B cell (primary cell): ENCODE data around the gene RARA. TPM values are rescaled to one million over a fixed set of nuclear protein-coding genes. Genes with fewer than 3 reads are reported as not detected.

ENCODE experiments used
- ATAC-seq: fragments of 200-7000 bp; cut with Tn5 transposase; one replicate; pipeline ENCODE4 v1.10.0; 2021; ENCODE audit warnings: low read depth, mild to moderate bottlenecking, moderate number of reproducible peaks, moderate library complexity
- CTCF ChIA-PET: fragments of 350-600 bp; sonication (Branson Sonifier 250); formaldehyde crosslinking; loops from one replicate; lab custom pipeline; 2021; ENCODE audit warnings: antibody characterized with exemption, inconsistent platforms; lab: Charles Lee
- POLR2A ChIA-PET: fragments of 350-600 bp; sonication (Branson Sonifier 250); formaldehyde crosslinking; loops from one replicate; lab custom pipeline; 2021; ENCODE audit warnings: antibody characterized with exemption; lab: Charles Lee
- DNase-seq: peaks from one replicate; pipeline ENCODE4 v3.0.0; 2013
- H2AFZ ChIP-seq: 2 replicates; pipeline ENCODE4 v1.6.1; 2012; ENCODE audit warnings: mild to moderate bottlenecking, low read depth, low read length; ENCODE audit not compliant: insufficient read depth, poor library complexity, severe bottlenecking
- H3K27ac ChIP-seq, 2 donors: 1 replicate in 1 of 2; 2 replicates in 1 of 2; pipeline ENCODE4 v1.5.1; 2012 to 2013; ENCODE audit warnings: low read length in 2 of 2, mild to moderate bottlenecking in 2 of 2, moderate library complexity in 1 of 2
- H3K27me3 ChIP-seq, 4 experiments: fragments of 200-600 bp in 1 of 4; sonication (generic) in 1 of 4; replicated peaks in 1 of 4; 1 replicate in 2 of 4; 2 replicates in 2 of 4; pipeline versions ENCODE4 v1.6.1 to v1.7.0; 2013 to 2016; ENCODE audit warnings: low read length in 3 of 4, mild to moderate bottlenecking in 2 of 4, mixed read lengths in 1 of 4, moderate library complexity in 1 of 4; ENCODE audit not compliant: insufficient read depth in 4 of 4, control insufficient read depth in 3 of 4; ENCODE audit errors: control extremely low read depth in 1 of 4
- H3K36me3 ChIP-seq, 2 experiments: replicated peaks in 1 of 2; 1 replicate in 1 of 2; 2 replicates in 1 of 2; pipeline versions ENCODE4 v1.6.1 to v1.7.1; 2013; ENCODE audit warnings: low read length in 1 of 2; ENCODE audit not compliant: insufficient read depth in 2 of 2, control insufficient read depth in 1 of 2; ENCODE audit errors: control extremely low read depth in 1 of 2, extremely low read depth in 1 of 2
- H3K4me1 ChIP-seq, 2 donors: fragments of 200-600 bp in 1 of 2; sonication (generic) in 1 of 2; 1 replicate in 1 of 2; 2 replicates in 1 of 2; pipeline versions ENCODE4 v1.5.1 to v1.6.1; 2013 to 2017; ENCODE audit warnings: low read length in 2 of 2; ENCODE audit not compliant: control insufficient read depth in 2 of 2, insufficient read depth in 2 of 2
- H3K4me2 ChIP-seq: replicated peaks from 2 replicates; pipeline ENCODE3; 2012; ENCODE audit warnings: mild to moderate bottlenecking, low read depth, low read length; ENCODE audit not compliant: poor library complexity, severe bottlenecking
- H3K4me3 ChIP-seq, 5 experiments: fragments of 200-600 bp in 1 of 5; sonication (generic) in 1 of 5; 1 replicate in 3 of 5; 2 replicates in 2 of 5; pipeline versions ENCODE4 v1.5.1 to v1.7.0; 2011 to 2016; ENCODE audit warnings: low read length in 4 of 5, mild to moderate bottlenecking in 4 of 5, low read depth in 2 of 5, control low read depth in 1 of 5, moderate library complexity in 1 of 5; ENCODE audit not compliant: insufficient read depth in 1 of 5; ENCODE audit errors: control extremely low read depth in 1 of 5, extremely low read depth in 1 of 5
- H3K79me2 ChIP-seq: fragments of 200-600 bp; sonication (generic); one replicate; pipeline ENCODE4 v1.6.0; 2016; ENCODE audit warnings: low read length; ENCODE audit not compliant: control insufficient read depth, insufficient read depth
- H3K9ac ChIP-seq: fragments of 200-600 bp; sonication (generic); 2 replicates; pipeline ENCODE4 v1.6.1; 2017; ENCODE audit warnings: mild to moderate bottlenecking, low read length, moderate library complexity
- H3K9me3 ChIP-seq, 3 donors: one replicate each; pipeline versions ENCODE4 v1.6.1 to v1.7.1; 2013; ENCODE audit warnings: low read length in 2 of 3; ENCODE audit not compliant: control insufficient read depth in 2 of 3, insufficient read depth in 1 of 3; ENCODE audit errors: control extremely low read depth in 1 of 3
- H4K20me1 ChIP-seq: 2 replicates; pipeline ENCODE4 v1.6.0; 2012; ENCODE audit warnings: mild to moderate bottlenecking, low read length; ENCODE audit not compliant: insufficient read depth, control insufficient read depth, poor library complexity, severe bottlenecking
- H3K27ac Mint-ChIP-seq: one replicate; pipeline ENCODE4 v1.8.0; 2021; ENCODE audit warnings: mixed read lengths
- H3K27me3 Mint-ChIP-seq: one replicate; pipeline ENCODE4 v1.8.0; 2021; ENCODE audit warnings: mixed read lengths
- H3K4me1 Mint-ChIP-seq: one replicate; pipeline ENCODE4 v1.8.0; 2021; ENCODE audit warnings: mixed read lengths
- H3K4me3 Mint-ChIP-seq: one replicate; pipeline ENCODE4 v1.8.0; 2021; ENCODE audit warnings: mixed read lengths
- H3K9me3 Mint-ChIP-seq: one replicate; pipeline ENCODE4 v1.8.0; 2022; ENCODE audit warnings: mixed read lengths; ENCODE audit not compliant: insufficient read depth
- CTCF ChIP-seq: fragments of 200-600 bp; IDR thresholded peaks from one replicate; pipeline ENCODE4 v1.8.0; 2022; ENCODE audit warnings: antibody characterized with exemption, mild to moderate bottlenecking
- EZH2 ChIP-seq: IDR thresholded peaks from 2 replicates; pipeline ENCODE4 v1.6.1; 2012; ENCODE audit warnings: borderline replicate concordance, low read depth, mild to moderate bottlenecking, moderate library complexity, low read length; ENCODE audit not compliant: insufficient read depth, poor library complexity, severe bottlenecking
- WGBS: methylation state at CpG from one replicate; pipeline ENCODE4 v1.1.5; 2013; ENCODE audit warnings: missing lambda C conversion rate; ENCODE audit not compliant: insufficient coverage; 5-methylcytosine and 5-hydroxymethylcytosine counted together
- intact Hi-C: fragments of 100-400 bp; cut with micrococcal nuclease; formaldehyde crosslinking; loops from one replicate; pipeline ENCODE4 v1.10.0; 2022
- polyA plus RNA-seq: library from polyadenylated mRNA; depleted of rRNA; stranded (reverse); fragments of >200 nt; gene quantifications from 2 replicates; pipeline ENCODE4 v1.2.3, GENCODE V29; 2012
- total RNA-seq, 2 donors: library from RNA; stranded (reverse); fragments of 120-200 nt in 1 of 2; gene quantifications; 1 replicate in 1 of 2; 2 replicates in 1 of 2; pipeline versions ENCODE4 v1.2.3 to v1.2.4, GENCODE V29; 2013 to 2022

The RARA gene
- total and polyA plus RNA-seq, 2 donors (not counting 1 experiment from before 2014, with no cell fraction given) = 20.7 to 86.2 TPM

GRCh38 chr17:40260528-40260927, 48.5 kb upstream of the RARA start:
- H3K27ac ChIP-seq = no peak overlapping the region
- ATAC-seq = no peak
- no peak overlapping the region for H3K4me3 ChIP-seq
- Mint-ChIP-seq H3K9me3 (no peaks in the 10 kb centered on the region), H3K27ac (peak overlapping the region; percentile 20), H3K4me3 (no peak overlapping the region), H3K4me1 (no peaks in the 10 kb centered on the region), H3K27me3 (no peaks in the 10 kb centered on the region)
- peaks cover 15 to 70% of the 10 kb centered on the region in 2 experiments for H3K36me3 ChIP-seq
- no peak overlapping the region for H3K4me2 ChIP-seq
- no peak overlapping the region for H2AFZ ChIP-seq
- intact Hi-C loops = no loop called here
- peaks cover 50% of the 10 kb centered on the region for H4K20me1 ChIP-seq
- POLR2A ChIA-PET = no interaction called here
- H3K4me1 ChIP-seq = no peaks in the 10 kb centered on the region
- H3K9me3 ChIP-seq = no peaks in the 10 kb centered on the region
- no peak for TF ChIP-seq EZH2
- TF ChIP-seq CTCF = no peak
- DNase-seq = no peak
- CTCF ChIA-PET = interaction anchor here (0.6 to 0.7 kb wide), 2 partner anchors 24 to 246 kb away, joined by 3 to 4 read pairs; no protein-coding TSS in a partner anchor
- no peaks in the 10 kb centered on the region for H3K27me3 ChIP-seq
- peaks cover 60% of the 10 kb centered on the region for H3K79me2 ChIP-seq
- H3K9ac ChIP-seq = no peak overlapping the region
- WGBS = 100% methylated on average over 7 of the region's 7 CpGs

GRCh38 chr17:40264458-40265185, 44.4 kb upstream of the RARA start:
- no peak for DNase-seq
- no peaks in the 10 kb centered on the region for H3K9me3 Mint-ChIP-seq
- no peak overlapping the region for H3K9ac ChIP-seq
- H3K4me1 ChIP-seq = no peaks in the 10 kb centered on the region
- ChIA-PET POLR2A (no interaction called here), CTCF (no interaction called here)
- H3K4me3 ChIP-seq = no peak overlapping the region
- H3K27ac Mint-ChIP-seq = peak overlapping the region; percentile 50
- no peak overlapping the region for H3K4me3 Mint-ChIP-seq
- H3K27me3 ChIP-seq = no peaks in the 10 kb centered on the region
- H3K9me3 ChIP-seq = no peaks in the 10 kb centered on the region
- TF ChIP-seq EZH2 (no peak), CTCF (no peak)
- H3K4me1 Mint-ChIP-seq = no peaks in the 10 kb centered on the region
- no peaks in the 10 kb centered on the region for H3K27me3 Mint-ChIP-seq
- H3K27ac ChIP-seq = no peak overlapping the region
- peaks cover 41% of the 10 kb centered on the region for H3K79me2 ChIP-seq
- H4K20me1 ChIP-seq = peaks cover 40% of the 10 kb centered on the region
- H3K36me3 ChIP-seq = peaks cover 20 to 70% of the 10 kb centered on the region in 2 experiments
- intact Hi-C loops = no loop called here
- WGBS = 96% methylated on average over 14 of the region's 21 CpGs
- ATAC-seq = no peak
- H2AFZ ChIP-seq = no peak overlapping the region
- H3K4me2 ChIP-seq = no peak overlapping the region
